IgD-negative memory B cell (primary cell): ENCODE measurements around the gene FRMD4A. TPM values are rescaled to one million over a fixed set of nuclear protein-coding genes. Genes with fewer than 3 reads are reported as not detected.

ENCODE experiments used
- H3K27ac Mint-ChIP-seq, 3 donors: one replicate each; pipeline ENCODE4 v1.8.0; 2020 to 2022; ENCODE audit warnings: mild to moderate bottlenecking in 3 of 3, mixed read lengths in 3 of 3, moderate library complexity in 1 of 3
- H3K27me3 Mint-ChIP-seq: one replicate; pipeline ENCODE4 v1.8.0; 2021; ENCODE audit warnings: mixed read lengths
- H3K36me3 Mint-ChIP-seq: one replicate; pipeline ENCODE4 v1.8.0; 2020; ENCODE audit warnings: mild to moderate bottlenecking, mixed read lengths
- H3K4me1 Mint-ChIP-seq, 3 donors: one replicate each; pipeline ENCODE4 v1.8.0; 2020 to 2022; ENCODE audit warnings: mixed read lengths in 3 of 3, mild to moderate bottlenecking in 1 of 3
- H3K4me3 Mint-ChIP-seq, 4 donors: one replicate each; pipeline ENCODE4 v1.8.0; 2020 to 2022; ENCODE audit warnings: mild to moderate bottlenecking in 4 of 4, mixed read lengths in 4 of 4, moderate library complexity in 3 of 4
- H3K9me3 Mint-ChIP-seq, 3 donors: one replicate each; pipeline ENCODE4 v1.8.0; 2020 to 2021; ENCODE audit warnings: mixed read lengths in 3 of 3, mild to moderate bottlenecking in 1 of 3
- polyA plus RNA-seq: library from polyadenylated mRNA; unstranded; fragments of 300-500 nt; fragmentation: Illumina TruSeq; gene quantifications from one replicate; pipeline ENCODE4 v1.2.3, GENCODE V29; 2021

The FRMD4A gene
- polyA plus RNA-seq, 1 donor from 2014 or later, result 1.7 TPM

GRCh38 chr10:14291296-14291695 lies 39.4 kb downstream of the FRMD4A start:
- no peak overlapping the region for H3K4me3 Mint-ChIP-seq
- no peaks in the 10 kb centered on the region for H3K4me1 Mint-ChIP-seq
- peaks cover 10 to 30% (median 19%) of the 10 kb centered on the region in 3 donors for H3K9me3 Mint-ChIP-seq
- H3K27me3 Mint-ChIP-seq, result peaks cover 10% of the 10 kb centered on the region
- H3K36me3 Mint-ChIP-seq, result no peaks in the 10 kb centered on the region
- H3K27ac Mint-ChIP-seq, result no peak overlapping the region

GRCh38 chr10:14285941-14286560 lies 44.7 kb downstream of the FRMD4A start:
- Mint-ChIP-seq H3K4me3 (no peak overlapping the region), H3K4me1 (no peaks in the 10 kb centered on the region), H3K27me3 (peaks cover 16% of the 10 kb centered on the region), H3K36me3 (no peaks in the 10 kb centered on the region), H3K27ac (no peak overlapping the region), H3K9me3 (peaks cover 5 to 16% (median 10%) of the 10 kb centered on the region in 3 donors)

- Mint-ChIP-seq H3K36me3 (no peaks in the 10 kb centered on the region), H3K27ac (no peak overlapping the region), H3K4me1 (no peaks in the 10 kb centered on the region), H3K4me3 (no peak overlapping the region), H3K9me3 (peaks cover 0 to 5% (median 4%) of the 10 kb centered on the region in 3 donors), H3K27me3 (peaks cover 26% of the 10 kb centered on the region)
Measured at GRCh38 chr10:14282276-14282675, 48.4 kb downstream of the FRMD4A start.

- H3K36me3 Mint-ChIP-seq, result no peaks in the 10 kb centered on the region
- peaks cover 0 to 2% (median 2%) of the 10 kb centered on the region in 3 donors for H3K9me3 Mint-ChIP-seq
- H3K27me3 Mint-ChIP-seq, result peaks cover 22% of the 10 kb centered on the region
- H3K4me3 Mint-ChIP-seq, result no peak overlapping the region
- no peak overlapping the region for H3K27ac Mint-ChIP-seq
- H3K4me1 Mint-ChIP-seq, result no peaks in the 10 kb centered on the region
Measured at GRCh38 chr10:14278533-14278932, 52.2 kb downstream of the FRMD4A start.

- Mint-ChIP-seq H3K9me3 (peaks cover 0 to 2% (median 0%) of the 10 kb centered on the region in 3 donors), H3K27ac (no peak overlapping the region), H3K4me1 (no peaks in the 10 kb centered on the region), H3K36me3 (no peaks in the 10 kb centered on the region), H3K27me3 (peaks cover 20% of the 10 kb centered on the region), H3K4me3 (no peak overlapping the region)
Measured at GRCh38 chr10:14276210-14276609, 54.5 kb downstream of the FRMD4A start.

GRCh38 chr10:14271621-14272020 lies 59.1 kb downstream of the FRMD4A start:
- no peak overlapping the region for H3K4me3 Mint-ChIP-seq
- no peaks in the 10 kb centered on the region for H3K36me3 Mint-ChIP-seq
- H3K9me3 Mint-ChIP-seq, result no peaks in the 10 kb centered on the region
- no peaks in the 10 kb centered on the region for H3K4me1 Mint-ChIP-seq
- H3K27ac Mint-ChIP-seq, result no peak overlapping the region
- H3K27me3 Mint-ChIP-seq, result peaks cover 13% of the 10 kb centered on the region

GRCh38 chr10:14270370-14270769 lies 60.4 kb downstream of the FRMD4A start:
- Mint-ChIP-seq H3K4me1 (no peaks in the 10 kb centered on the region), H3K27me3 (peaks cover 13% of the 10 kb centered on the region), H3K36me3 (no peaks in the 10 kb centered on the region), H3K4me3 (no peak overlapping the region), H3K27ac (no peak overlapping the region), H3K9me3 (no peaks in the 10 kb centered on the region)

- Mint-ChIP-seq H3K27ac (no peak overlapping the region), H3K36me3 (no peaks in the 10 kb centered on the region), H3K27me3 (peaks cover 10% of the 10 kb centered on the region), H3K4me1 (no peaks in the 10 kb centered on the region), H3K4me3 (no peak overlapping the region), H3K9me3 (no peaks in the 10 kb centered on the region)
Measured at GRCh38 chr10:14265709-14266108, 65.0 kb downstream of the FRMD4A start.

GRCh38 chr10:14262836-14263425 lies 67.8 kb downstream of the FRMD4A start:
- no peaks in the 10 kb centered on the region for H3K4me1 Mint-ChIP-seq
- peaks cover 0 to 2% (median 0%) of the 10 kb centered on the region in 3 donors for H3K9me3 Mint-ChIP-seq
- H3K36me3 Mint-ChIP-seq, result no peaks in the 10 kb centered on the region
- peaks cover 6% of the 10 kb centered on the region for H3K27me3 Mint-ChIP-seq
- H3K4me3 Mint-ChIP-seq, result no peak overlapping the region
- H3K27ac Mint-ChIP-seq, result no peak overlapping the region

GRCh38 chr10:14261336-14261735 lies 69.4 kb downstream of the FRMD4A start:
- Mint-ChIP-seq H3K4me3 (no peak overlapping the region), H3K36me3 (no peaks in the 10 kb centered on the region), H3K27ac (no peak overlapping the region), H3K4me1 (no peaks in the 10 kb centered on the region), H3K9me3 (peaks cover 0 to 2% (median 2%) of the 10 kb centered on the region in 3 donors), H3K27me3 (peaks cover 9% of the 10 kb centered on the region)

GRCh38 chr10:14259696-14260566 lies 70.8 kb downstream of the FRMD4A start:
- no peaks in the 10 kb centered on the region for H3K36me3 Mint-ChIP-seq
- H3K9me3 Mint-ChIP-seq, result peaks cover 0 to 2% (median 2%) of the 10 kb centered on the region in 3 donors
- H3K27me3 Mint-ChIP-seq, result peaks cover 11% of the 10 kb centered on the region
- no peak overlapping the region for H3K27ac Mint-ChIP-seq
- no peaks in the 10 kb centered on the region for H3K4me1 Mint-ChIP-seq
- no peak overlapping the region for H3K4me3 Mint-ChIP-seq

- H3K27ac Mint-ChIP-seq, result no peak overlapping the region
- no peaks in the 10 kb centered on the region for H3K4me1 Mint-ChIP-seq
- peaks cover 13% of the 10 kb centered on the region for H3K27me3 Mint-ChIP-seq
- no peaks in the 10 kb centered on the region for H3K36me3 Mint-ChIP-seq
- peaks cover 0 to 6% (median 5%) of the 10 kb centered on the region in 3 donors for H3K9me3 Mint-ChIP-seq
- no peak overlapping the region for H3K4me3 Mint-ChIP-seq
Measured at GRCh38 chr10:14254368-14254767, 76.4 kb downstream of the FRMD4A start.

- Mint-ChIP-seq H3K36me3 (no peaks in the 10 kb centered on the region), H3K4me3 (no peak overlapping the region), H3K27ac (no peak overlapping the region), H3K9me3 (peaks cover 0 to 6% (median 5%) of the 10 kb centered on the region in 3 donors), H3K27me3 (peaks cover 13% of the 10 kb centered on the region), H3K4me1 (no peaks in the 10 kb centered on the region)
Measured at GRCh38 chr10:14253711-14254110, 77.0 kb downstream of the FRMD4A start.

- Mint-ChIP-seq H3K27ac (no peak overlapping the region), H3K9me3 (peaks cover 0 to 6% (median 5%) of the 10 kb centered on the region in 3 donors), H3K36me3 (no peaks in the 10 kb centered on the region), H3K27me3 (peaks cover 13% of the 10 kb centered on the region), H3K4me1 (no peaks in the 10 kb centered on the region), H3K4me3 (no peak overlapping the region)
Measured at GRCh38 chr10:14253079-14253478, 77.6 kb downstream of the FRMD4A start.

GRCh38 chr10:14250496-14251076 lies 80.1 kb downstream of the FRMD4A start:
- Mint-ChIP-seq H3K4me1 (no peaks in the 10 kb centered on the region), H3K36me3 (no peaks in the 10 kb centered on the region), H3K9me3 (peaks cover 0 to 6% (median 2%) of the 10 kb centered on the region in 3 donors), H3K27me3 (peaks cover 13% of the 10 kb centered on the region), H3K27ac (no peak overlapping the region), H3K4me3 (no peak overlapping the region)
